RCC 7860 (cell line): Measurements from ENCODE around the gene ITGA6.

ENCODE experiments used
- DNase-seq: peaks from one replicate; pipeline ENCODE4 v3.0.0-alpha.2; 2015; ENCODE audit warnings: low spot score
- FAIRE-seq: peaks from 2 replicates; lab custom pipeline; 2012; peaks lifted over from hg19 to GRCh38; lab: Jason Lieb, UNC

Gene ITGA6

DNA sequence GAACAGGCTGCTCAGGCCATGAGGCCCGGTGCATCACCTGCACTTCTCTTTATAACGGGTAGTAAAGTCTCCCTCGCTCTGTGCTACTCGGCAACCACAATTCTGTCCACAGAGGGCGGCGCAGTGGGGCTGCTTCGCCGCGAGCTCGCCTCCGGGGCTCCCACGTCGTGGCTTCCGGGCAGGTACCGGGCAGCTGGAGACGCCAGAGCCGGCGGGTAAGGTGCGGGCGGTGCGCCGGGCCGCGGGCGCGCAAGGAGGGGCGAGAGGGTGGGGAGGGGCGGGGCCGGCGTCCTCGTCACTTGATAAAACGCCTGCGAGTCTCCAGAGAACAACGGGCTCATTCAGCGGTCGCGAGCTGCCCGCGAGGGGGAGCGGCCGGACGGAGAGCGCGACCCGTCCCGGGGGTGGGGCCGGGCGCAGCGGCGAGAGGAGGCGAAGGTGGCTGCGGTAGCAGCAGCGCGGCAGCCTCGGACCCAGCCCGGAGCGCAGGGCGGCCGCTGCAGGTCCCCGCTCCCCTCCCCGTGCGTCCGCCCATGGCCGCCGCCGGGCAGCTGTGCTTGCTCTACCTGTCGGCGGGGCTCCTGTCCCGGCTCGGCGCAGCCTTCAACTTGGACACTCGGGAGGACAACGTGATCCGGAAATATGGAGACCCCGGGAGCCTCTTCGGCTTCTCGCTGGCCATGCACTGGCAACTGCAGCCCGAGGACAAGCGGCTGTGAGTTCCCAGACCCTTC is at the start of gene ITGA6:
Gene ITGA6 (plus strand): TSS at position 331 of the 734 bp plus-strand sequence.
- no peak for FAIRE-seq

DNA sequence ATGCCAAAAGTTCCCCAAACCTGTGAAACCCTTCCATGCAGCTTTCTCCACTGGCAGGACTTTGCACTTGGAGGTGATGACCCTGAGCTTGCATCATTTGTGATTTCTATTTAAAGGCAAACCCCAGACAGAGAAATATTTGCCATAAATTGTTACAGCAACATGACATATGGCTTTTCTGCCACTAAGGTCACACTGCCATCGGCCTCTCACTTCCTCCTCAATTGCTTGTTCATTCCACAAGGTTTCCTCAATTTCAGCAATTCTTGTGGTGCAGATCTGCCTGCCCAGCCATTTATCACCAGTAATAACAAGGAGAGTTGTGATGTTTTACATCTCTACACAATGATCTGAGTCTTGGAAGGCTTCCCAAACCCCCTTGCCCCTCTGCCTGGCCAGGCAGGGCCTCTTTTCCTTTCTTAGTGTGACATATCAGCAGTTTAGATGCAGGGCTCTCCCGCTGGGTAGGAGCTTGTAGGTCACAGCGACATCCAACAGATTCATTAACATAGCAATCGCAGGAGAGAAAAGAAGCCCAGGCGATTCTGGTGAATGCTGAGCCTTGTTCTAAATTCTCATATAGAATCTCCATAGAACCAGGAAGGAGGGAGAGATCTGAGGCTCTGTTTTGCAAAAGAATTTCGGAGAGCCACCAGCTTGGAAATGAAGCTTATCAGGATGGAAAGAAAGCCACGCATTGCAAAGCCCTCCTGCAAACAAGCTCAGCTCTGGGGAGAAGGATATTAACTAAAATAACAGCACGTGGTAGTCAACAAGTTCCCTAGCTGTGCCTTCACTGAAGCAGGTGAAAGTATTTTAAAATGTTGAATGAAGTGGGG is 46.7 kb upstream of the ITGA6 start:
- FAIRE-seq (no peak), DNase-seq (no peak)

More for the DNA sequence above, at the start of gene ITGA6:
- peak; percentile 64 for DNase-seq

DNA sequence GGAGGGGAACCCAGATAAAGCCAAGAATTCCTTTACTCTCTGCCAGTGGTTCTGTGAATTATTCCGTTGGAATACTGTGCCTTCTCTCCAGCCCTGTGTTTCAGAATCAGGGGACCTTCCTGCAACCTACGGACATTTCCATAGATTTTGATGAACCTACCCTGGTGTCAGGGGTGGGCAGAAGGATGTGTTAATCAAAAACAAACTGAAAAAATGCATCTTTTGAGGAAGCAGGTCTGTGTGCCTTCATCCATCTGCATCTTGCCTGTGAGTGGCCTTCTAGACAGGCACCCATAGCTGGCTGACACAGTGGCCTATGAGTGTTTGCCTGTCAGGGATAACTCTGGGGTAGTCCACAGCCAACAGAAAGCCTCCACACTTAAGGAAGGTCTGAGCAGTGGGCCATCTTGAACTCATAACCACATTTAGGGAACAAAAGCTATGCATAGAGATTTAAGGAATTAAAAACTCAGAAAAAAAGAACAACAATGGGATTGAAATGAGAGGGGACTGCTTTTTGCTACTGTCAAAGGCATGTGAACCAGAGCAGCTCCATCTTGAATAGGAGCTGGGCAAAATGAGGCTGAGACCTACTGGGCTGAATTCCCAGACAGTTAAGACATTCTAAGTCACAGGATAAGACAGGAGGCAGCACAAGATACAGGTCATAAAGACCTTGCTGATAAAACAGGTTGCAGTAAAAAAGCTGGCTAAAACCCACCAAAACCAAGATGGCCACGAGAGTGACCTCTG is 45.9 kb upstream of the ITGA6 start:
- no peak for FAIRE-seq
- DNase-seq = no peak

- no peak for DNase-seq
- FAIRE-seq = no peak
Observed at GRCh38 chr2:172387361-172387760, 40.0 kb upstream of the ITGA6 start.

- DNase-seq = no peak
- no peak for FAIRE-seq
Observed at GRCh38 chr2:172389685-172390339, 37.6 kb upstream of the ITGA6 start.

DNA sequence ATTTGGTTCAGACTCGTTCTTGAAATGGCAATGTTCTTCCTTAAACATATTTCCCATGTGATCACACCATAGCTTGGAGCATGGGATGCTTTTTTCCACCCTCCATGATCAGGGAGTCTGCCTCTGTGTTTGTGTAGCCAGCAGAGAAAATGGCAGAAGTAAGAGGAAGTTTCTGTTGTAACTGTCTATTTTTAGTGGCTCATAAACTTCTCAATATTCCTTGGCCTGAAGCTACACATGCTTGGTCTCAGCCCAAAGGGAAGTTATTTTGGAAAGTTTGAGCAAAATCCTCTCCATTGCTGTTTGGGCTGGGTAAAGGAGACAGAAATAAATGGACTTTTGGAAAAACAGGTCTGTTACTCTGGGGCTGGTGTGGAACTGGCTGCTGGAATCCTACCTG is 33.4 kb upstream of the ITGA6 start:
- DNase-seq (no peak), FAIRE-seq (no peak)

- FAIRE-seq (no peak), DNase-seq (no peak)
Observed at GRCh38 chr2:172395503-172395902, 31.9 kb upstream of the ITGA6 start.

- DNase-seq = no peak
- no peak for FAIRE-seq
Observed at GRCh38 chr2:172397148-172397834, 30.1 kb upstream of the ITGA6 start.

DNA sequence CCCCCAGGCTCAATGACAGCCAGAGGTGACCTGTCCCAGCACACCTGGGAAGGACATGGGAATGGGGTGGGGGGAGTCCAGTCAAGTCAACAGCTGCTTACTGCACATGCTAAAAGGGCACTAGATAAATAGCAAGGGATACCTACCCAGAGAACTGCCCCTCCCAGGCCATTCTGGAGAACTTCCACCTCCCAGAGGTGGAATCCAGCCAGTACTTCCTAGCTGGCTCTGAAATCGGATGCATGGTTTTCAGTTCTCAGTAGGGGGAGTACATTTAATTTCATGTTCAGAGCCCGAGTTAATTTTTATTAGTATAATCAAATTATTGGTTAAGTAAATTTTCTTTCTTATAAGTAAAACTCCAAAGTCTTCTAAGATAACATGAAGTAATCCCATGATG is 28.9 kb upstream of the ITGA6 start:
- no peak for DNase-seq
- FAIRE-seq = no peak

- no peak for DNase-seq
- FAIRE-seq = no peak
Observed at GRCh38 chr2:172399765-172400164, 27.6 kb upstream of the ITGA6 start.

DNA sequence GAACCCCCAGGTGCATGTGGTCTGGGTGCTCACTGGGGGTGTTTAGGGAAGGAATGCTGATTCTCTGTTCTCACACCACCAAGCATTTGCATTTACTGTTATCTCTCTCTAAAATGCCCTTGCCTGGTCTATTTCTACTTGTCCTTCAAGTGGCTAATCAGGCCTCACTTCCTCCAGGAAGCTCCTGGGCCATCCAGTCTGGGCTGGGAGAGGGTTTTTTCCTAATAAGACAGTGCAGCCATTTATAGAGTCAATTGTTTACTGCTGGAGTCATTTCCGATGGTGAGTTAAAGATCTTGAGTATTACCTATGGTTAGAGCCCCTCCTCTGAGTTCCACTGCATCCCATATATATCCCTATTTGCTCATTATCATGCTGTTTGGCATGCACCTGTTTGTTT is 25.2 kb upstream of the ITGA6 start:
- FAIRE-seq = no peak
- no peak for DNase-seq

GRCh38 chr2:172403402-172403801 is 24.0 kb upstream of the ITGA6 start:
- no peak for FAIRE-seq
- DNase-seq = no peak

- FAIRE-seq = no peak
- DNase-seq = no peak
Observed at GRCh38 chr2:172403881-172404468, 23.4 kb upstream of the ITGA6 start.

DNA sequence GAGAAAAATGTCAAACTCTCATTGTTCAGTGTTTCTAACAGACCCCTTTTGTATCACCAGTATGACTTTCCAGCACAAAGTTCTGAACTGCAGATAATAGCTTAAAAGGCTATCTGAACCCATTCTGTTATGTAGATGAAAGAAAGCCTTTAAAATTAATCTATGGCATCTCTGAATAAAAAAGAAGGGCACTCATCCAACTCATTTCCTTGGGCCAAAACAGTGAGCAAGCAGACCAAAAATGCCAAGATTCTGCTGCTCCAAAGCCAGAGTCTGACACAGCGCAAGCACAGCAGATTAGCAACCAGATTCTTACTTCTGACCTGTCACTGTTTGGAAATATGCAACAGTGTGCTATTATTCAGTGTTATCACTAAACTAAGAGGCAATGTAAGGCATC is 22.6 kb upstream of the ITGA6 start:
- FAIRE-seq (no peak), DNase-seq (no peak)

DNA sequence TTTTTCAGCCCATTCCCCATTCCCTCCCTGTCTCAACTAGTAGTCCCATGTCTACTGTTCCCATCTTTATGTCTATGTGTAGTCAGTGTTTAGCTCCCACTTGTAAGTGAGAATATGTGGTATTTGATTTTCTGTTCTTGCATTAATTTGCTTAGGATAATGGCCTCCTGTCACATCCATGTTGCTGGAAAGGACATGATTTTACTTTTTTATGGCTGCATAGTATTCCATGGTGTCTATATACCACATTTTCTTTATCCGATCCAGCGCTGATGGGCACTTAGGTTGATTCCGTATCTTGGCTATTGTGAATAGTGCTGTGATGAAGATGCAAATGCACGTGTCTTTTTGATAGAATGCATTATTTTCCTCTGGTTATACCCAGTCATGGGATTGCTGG is 21.7 kb upstream of the ITGA6 start:
- FAIRE-seq (no peak), DNase-seq (no peak)

DNA sequence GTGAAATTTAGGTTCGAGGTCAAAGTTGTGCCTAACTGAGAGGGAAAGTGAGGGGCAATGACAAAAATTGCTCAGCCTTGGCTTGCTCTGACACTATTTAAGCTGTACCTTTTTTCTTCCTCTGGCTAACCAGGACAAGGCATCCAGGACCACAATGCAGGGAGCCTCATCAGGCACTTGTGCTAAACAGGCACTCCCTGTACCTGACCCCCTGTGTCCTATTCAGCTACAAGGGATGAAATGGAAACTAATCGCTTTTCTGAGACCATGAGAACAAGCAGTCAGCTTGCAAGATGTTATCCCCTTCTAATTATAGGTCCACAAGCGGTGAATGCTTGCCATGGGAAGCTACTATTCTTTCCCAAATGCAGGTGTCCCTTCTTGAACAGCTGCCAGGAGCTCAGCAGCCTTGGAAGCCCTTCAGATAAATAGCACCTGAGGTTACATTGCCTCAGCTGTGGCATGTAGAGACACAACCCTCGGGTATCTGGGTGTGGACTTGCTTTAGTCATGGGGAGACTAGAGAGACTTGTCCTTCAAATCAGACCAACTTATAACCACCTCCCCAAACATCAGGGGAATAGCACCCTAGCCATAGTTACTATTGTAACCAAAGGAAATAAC is 19.1 kb upstream of the ITGA6 start:
- no peak for DNase-seq
- no peak for FAIRE-seq

DNA sequence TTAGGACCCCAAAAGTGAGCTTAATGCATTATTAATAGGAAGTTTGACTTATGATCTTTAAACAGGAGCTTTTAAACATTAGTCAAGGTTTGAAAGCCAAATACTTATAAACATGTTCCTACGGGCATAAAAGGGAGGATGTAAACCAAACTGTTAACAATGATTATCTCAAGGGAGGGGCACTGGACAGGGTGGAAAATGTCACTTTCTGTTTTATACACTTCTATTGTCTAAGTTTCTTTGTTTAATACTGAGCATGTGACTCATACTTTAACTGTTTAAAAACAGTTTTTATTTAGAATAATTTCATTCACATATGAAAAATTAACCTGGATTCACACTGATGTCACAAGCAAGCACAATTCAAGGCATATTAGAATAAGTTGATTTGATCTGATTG is 18.3 kb upstream of the ITGA6 start:
- DNase-seq (no peak), FAIRE-seq (no peak)

DNA sequence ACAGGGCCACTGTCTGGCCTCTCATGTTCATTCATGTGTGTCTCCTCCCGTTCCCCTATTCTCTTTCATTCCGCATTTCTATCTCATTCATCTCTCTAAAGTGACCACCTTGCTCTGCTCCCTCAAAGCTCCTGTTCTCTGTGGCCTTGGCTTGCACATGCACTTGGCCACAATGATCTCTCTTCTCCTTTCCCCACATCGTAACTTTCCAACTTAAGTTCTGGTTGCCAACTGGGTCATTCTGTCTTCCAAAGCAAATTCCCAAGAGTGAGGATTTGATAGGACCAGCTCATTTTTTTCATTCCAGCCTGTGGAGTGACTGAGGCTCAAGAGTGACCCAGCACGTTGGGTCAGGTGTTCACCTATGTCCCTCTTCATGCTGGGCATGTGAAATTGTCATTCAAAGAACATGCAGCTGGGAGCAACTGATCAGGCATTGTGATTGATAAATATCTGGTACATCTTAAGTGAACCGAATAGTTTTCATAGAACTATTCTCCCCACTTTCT is 14.3 kb upstream of the ITGA6 start:
- no peak for DNase-seq
- no peak for FAIRE-seq

DNA sequence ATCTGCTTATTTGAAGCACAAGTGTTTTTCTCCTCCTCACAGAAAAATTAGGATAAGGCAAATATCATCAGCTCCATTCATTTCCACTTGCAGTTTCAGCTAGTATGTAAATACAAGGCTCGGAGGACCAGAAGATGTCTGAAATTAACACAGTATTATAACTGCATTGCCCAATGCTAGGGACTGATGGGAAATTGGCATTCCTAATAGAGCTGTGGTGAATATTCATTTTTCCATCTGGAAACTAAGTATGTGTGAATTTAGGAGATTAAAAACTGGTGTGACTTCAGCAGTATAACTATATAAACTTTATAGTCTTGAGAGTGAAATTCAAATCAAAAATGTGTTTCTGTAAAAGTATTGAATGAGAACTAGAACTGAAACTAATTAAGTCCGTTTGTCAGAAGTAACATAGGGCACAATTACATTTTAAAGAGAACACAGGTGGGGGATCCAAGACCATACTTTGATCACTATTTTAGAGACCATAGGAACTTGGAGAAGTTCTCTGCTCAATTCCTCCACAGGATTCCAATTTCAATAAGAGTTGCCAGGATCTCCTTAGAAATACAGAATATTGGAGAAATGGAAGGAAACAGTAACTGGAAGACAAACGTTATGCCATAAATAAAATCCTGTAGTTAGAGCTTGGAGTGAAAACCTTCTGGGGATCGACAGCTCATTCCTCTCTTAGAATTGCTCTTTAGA is 12.1 kb upstream of the ITGA6 start:
- no peak for FAIRE-seq
- DNase-seq = no peak
